Endothelial cell of umbilical vein (primary cell): ENCODE measurements around the gene KIF21B.

Experiments
- FOS ChIP-seq: IDR thresholded peaks from 2 replicates; pipeline ENCODE4 v1.6.1; 2011; ENCODE audit warnings: mild to moderate bottlenecking, low read length, moderate library complexity, borderline replicate concordance; ENCODE audit not compliant: insufficient read depth
- JUN ChIP-seq: IDR thresholded peaks from 2 replicates; pipeline ENCODE4 v1.6.1; 2011; ENCODE audit warnings: borderline replicate concordance, low read depth; ENCODE audit not compliant: insufficient read length, insufficient read depth
- POLR2A ChIP-seq: IDR thresholded peaks from 2 replicates; pipeline ENCODE4 v1.6.1; 2012; ENCODE audit warnings: low read depth, mild to moderate bottlenecking, control low read depth, low read length
- TF ChIP-seq, protein P1 (sequence below): IDR thresholded peaks from 2 replicates; pipeline ENCODE4 v1.6.1; 2011; ENCODE audit not compliant: insufficient read depth, insufficient read length
- TF ChIP-seq, protein P2 (sequence below), 2 donors: IDR thresholded peaks; 1 replicate in 1 of 2; 2 replicates in 1 of 2; pipeline ENCODE4 v1.5.1; 2011; ENCODE audit warnings: low read length in 2 of 2, mild to moderate bottlenecking in 2 of 2, moderate library complexity in 2 of 2, control low read depth in 1 of 2, inconsistent platforms in 1 of 2, low read depth in 1 of 2; ENCODE audit not compliant: insufficient read depth in 1 of 2; ENCODE audit errors: extremely low read depth in 1 of 2

DNA sequence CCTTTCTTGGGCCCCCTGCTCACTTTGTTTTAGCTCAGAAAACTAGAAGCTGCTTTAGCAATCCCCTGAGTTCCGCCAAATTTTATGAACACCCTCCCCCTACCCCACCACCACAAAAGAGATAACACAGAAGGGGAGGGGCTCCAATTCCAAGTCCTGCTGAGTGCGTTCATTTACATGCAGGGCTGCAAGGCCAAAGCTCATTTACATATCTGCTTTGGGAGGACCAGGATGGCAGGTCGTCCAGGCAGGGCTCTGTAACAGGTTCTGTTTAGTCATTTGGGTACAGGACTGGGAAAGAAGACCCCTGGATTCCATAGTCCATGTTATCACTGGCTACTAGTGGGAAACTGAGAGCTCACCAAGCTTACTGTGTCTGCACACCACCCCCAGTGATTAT lies 35.9 kb upstream of the KIF21B start:
- TF ChIP-seq, protein P1, sequence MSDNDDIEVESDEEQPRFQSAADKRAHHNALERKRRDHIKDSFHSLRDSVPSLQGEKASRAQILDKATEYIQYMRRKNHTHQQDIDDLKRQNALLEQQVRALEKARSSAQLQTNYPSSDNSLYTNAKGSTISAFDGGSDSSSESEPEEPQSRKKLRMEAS = no peak
- TF ChIP-seq, protein P2, sequence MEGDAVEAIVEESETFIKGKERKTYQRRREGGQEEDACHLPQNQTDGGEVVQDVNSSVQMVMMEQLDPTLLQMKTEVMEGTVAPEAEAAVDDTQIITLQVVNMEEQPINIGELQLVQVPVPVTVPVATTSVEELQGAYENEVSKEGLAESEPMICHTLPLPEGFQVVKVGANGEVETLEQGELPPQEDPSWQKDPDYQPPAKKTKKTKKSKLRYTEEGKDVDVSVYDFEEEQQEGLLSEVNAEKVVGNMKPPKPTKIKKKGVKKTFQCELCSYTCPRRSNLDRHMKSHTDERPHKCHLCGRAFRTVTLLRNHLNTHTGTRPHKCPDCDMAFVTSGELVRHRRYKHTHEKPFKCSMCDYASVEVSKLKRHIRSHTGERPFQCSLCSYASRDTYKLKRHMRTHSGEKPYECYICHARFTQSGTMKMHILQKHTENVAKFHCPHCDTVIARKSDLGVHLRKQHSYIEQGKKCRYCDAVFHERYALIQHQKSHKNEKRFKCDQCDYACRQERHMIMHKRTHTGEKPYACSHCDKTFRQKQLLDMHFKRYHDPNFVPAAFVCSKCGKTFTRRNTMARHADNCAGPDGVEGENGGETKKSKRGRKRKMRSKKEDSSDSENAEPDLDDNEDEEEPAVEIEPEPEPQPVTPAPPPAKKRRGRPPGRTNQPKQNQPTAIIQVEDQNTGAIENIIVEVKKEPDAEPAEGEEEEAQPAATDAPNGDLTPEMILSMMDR (IDR thresholded peaks at IDR 0.05; ENCODE audit: extremely low read depth in 1 of 2, insufficient read depth in 1 of 2, low read depth in 1 of 2, low read length in 2 of 2) = no peak
- TF ChIP-seq JUN (no peak), POLR2A (no peak), FOS (no peak)
